Measurements from ENCODE around the gene CYP4F2.
"Not testable (repeated sequence)": the region's sequence is repeated elsewhere in the genome, so short reads cannot be mapped to it uniquely, and the experiment has no call there.

CYP4F2 gene

GRCh38 chr19:15843203-15843893, 54.5 kb downstream of the CYP4F2 start:
- DNase-seq = no peak

- DNase-seq = no peak
These were observed 55.9 kb downstream of the CYP4F2 start for GRCh38 chr19:15841875-15842569.

- DNase-seq = no peak
These were observed 57.0 kb downstream of the CYP4F2 start for GRCh38 chr19:15840833-15841232.

GRCh38 chr19:15839888-15840287, 58.0 kb downstream of the CYP4F2 start:
- DNase-seq = not testable (repeated sequence)

- DNase-seq = no peak
These were observed 59.5 kb downstream of the CYP4F2 start for GRCh38 chr19:15838351-15838750.

DNA sequence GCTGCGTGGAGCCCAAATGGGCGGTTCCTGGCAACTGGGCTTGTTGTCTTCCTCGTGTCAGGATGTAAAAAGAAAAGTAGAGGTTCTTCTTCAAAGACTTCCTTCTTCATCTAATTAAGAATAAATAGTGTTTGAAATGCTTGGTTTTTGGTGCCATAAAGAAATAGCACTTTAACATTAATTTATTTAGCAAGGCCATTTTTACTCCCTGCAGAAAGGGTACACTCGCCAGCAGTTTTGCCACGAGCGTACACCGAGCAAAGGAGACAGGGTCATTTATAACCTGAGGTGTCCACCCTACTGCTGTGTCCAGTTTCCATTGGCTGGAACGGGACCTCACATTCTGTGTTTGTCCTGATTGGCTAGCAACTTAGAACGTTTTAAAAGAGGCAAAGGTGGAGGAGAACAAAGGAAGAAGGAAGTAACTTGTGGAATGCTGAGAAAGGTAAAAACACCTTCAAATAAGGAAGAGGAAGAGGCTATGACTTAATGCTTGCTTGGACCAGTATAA, 60.6 kb downstream of the CYP4F2 start:
- peak; percentile 24 for DNase-seq

- peak; percentile 97 for DNase-seq
These were observed 61.3 kb downstream of the CYP4F2 start for GRCh38 chr19:15836330-15837220.

DNA sequence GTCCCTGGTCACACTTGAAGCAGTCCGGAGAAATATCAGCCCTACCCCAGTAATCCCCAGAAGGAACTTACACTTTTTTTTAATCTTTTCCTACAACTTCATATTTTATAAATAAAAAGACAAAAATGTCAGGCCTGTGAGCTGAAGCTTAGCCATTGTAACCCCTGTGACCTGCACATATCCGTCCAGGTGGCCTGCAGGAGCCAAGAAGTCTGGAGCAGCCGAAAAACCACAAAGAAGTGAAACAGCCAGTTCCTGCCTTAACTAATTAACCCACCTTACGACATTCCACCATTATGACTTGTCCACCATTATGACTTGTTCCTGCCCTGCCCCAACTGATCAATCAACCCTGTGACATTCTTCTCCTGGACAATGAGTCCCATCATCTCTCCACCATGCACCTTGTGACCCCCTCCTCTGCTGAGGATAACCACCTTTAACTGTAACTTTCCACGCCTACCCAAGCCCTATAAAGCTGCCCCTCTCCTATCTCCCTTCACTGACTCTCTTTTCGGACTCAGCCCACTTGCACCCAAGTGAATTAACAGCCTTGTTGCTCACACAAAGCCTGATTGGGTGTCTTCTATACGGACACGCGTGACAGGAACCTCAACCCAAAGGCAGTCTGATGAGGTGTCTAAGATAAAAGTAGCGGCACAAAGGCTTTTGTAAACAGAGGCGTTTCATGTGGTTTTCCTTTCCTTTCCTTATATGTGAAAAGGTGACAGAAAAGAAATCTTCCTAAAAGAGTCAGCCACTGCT, 62.1 kb downstream of the CYP4F2 start:
- peak; percentile 56 for DNase-seq

- not testable (repeated sequence) for DNase-seq
These were observed 63.6 kb downstream of the CYP4F2 start for GRCh38 chr19:15834232-15834631.

- DNase-seq = no peak
These were observed 66.2 kb downstream of the CYP4F2 start for GRCh38 chr19:15831626-15832025.

- DNase-seq = no peak
These were observed 68.1 kb downstream of the CYP4F2 start for GRCh38 chr19:15829786-15830185.

- DNase-seq = no peak
These were observed 68.6 kb downstream of the CYP4F2 start for GRCh38 chr19:15829306-15829698.

DNA sequence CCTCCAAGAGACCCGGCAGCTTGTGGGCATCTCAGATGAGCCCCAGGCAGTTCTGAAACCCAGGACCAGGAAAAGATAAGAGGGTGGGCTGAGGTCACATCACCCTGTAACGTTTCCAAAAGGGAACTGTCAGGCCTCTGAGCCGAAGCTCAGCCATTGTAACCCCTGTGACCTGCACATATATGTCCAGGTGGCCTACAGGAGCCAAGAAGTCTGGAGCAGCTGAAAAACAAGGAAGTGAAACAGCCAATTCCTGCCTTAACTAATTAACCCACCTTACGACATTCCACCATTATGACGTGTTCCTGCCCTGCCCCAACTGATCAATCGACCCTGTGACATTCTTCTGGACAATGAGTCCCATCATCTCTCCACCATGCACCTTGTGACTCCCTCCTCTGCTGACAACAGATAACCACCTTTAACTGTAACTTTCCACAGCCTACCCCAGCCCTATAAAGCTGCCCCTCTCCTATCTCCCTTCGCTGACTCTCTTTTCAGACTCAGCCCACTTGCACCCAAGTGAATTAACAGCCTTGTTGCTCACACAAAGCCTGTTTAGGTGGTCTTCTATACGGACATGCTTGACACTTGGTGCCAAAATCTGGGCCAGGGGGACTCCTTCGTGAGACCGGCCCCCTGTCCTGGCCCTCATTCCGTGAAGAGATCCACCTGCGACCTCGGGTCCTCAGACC, 69.1 kb downstream of the CYP4F2 start:
- not testable (repeated sequence) for DNase-seq

DNA sequence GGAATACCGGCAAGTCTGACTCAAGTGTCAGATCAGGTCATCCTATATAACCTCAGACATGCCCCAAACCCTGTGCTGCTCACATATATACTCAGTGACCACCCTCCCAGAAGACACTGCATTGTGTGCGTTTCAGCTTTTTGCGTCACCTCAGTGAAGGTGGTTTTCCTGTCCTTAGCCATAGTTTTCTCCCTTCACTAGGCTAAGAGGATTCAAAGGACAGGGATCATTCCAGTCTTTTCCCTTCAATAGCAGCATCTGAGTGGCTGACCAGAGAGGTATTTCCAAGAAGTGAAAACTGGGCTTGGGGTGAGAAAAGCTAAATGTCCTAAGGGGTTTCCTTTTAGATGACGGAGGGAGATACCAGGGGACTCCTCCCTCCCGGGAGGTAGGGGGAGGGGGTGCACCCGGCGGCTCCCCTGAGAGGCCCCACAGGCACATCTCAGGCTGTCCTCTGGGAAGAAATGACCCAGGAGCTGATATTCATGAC, 69.7 kb downstream of the CYP4F2 start:
- DNase-seq = no peak
